ENCODE results near the gene LRRFIP1.
"Not testable (repeated sequence)": the region's sequence is repeated elsewhere in the genome, so short reads cannot be mapped to it uniquely, and the experiment has no call there.

The LRRFIP1 gene, protein sequence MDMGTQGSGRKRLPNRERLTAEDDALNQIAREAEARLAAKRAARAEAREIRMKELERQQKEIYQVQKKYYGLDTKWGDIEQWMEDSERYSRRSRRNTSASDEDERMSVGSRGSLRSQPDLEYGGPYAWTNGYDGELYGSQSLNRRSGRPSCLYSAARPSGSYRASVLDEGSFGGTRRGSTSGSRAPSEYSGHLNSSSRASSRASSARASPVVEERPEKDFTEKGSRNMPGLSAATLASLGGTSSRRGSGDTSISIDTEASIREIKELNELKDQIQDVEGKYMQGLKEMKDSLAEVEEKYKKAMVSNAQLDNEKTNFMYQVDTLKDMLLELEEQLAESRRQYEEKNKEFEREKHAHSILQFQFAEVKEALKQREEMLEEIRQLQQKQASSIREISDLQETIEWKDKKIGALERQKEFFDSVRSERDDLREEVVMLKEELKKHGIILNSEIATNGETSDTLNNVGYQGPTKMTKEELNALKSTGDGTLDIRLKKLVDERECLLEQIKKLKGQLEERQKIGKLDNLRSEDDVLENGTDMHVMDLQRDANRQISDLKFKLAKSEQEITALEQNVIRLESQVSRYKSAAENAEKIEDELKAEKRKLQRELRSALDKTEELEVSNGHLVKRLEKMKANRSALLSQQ

DNA sequence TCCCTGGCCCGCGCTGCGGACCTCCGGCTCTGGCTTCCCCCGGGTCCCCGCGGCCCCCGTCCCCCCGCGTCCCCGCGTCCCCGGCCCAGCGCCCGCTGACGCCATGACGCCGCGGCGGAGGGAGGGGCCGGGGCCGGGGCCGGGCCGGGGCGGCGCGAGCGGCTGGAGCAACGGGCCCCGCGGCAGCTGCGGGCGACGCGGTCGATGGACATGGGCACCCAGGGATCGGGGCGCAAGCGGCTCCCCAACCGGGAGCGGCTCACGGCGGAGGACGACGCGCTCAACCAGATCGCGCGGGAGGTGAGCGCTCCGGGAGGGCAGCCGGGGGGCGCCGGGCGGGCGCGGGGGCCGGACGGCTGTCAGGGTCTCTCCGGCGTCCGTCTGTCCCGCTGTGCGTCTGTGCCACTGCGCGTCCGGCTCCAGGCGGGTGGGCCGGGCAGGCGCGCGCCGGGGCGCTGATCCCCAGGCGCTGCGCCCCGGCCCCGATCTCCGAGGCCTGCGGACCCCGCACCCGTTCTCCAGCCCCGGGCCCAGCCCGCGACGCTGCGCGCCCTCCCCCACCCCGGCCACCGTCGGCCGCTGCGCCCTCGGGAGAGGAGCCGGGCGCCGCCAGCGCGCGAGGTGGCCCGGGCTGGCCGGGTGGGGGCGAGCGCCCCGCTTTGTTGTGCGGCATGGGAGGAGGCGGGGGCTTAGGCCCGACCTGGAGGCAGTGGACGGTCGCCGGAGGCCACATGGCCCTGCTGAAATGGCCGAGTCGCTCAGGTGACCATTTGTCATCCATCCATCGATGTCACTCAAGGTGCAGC is at the start of gene LRRFIP1:
LRRFIP1 (plus strand) TSS at position 147 of the 806 bp plus-strand sequence; CDS start at position 205, 58 bp downstream.
- DNase-seq, result no peak

DNA sequence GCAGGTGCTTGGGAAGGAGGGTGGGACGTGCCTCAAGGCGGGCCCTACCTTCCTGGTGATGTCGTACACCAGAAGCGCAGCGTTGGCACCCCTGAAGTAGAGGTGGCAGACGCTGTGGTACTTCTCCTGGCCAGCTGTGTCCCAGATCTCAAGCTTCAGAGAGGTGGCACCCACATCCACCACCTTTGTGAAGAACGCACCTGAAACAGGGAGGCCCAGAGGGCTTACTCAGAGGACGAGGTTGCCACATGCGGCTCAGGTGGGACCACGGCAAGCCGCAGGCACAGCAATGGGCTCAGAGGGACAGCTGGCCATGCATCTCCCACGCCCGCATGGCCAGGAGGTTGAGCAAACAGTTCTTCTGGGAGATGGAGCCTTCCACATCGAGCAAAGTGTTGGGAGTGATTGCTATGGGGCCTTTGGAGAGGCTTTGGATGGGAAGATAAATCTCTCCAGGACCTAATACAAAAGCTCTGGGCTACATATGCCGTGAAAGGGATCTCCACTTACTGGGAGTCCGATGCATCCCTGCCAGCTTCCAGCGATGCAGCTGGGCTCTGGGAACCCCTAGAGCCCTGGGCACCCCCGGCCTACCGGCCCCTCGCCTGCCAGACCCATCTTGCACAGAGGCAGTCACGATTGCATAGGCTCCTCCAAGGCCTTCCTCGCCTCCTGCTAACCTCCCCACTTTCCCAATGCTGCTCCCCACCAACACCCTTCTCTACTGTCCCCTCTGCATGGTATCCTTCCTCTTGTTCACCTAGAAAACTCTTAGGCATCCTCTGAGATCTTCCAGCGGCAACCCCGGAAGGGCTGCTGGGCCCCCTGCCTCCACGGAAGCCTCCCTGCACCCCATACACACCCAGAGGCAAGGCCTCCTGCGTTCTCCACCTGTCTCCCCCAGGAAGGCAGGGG is 49.2 kb upstream of the LRRFIP1 start:
- no peak for DNase-seq

DNA sequence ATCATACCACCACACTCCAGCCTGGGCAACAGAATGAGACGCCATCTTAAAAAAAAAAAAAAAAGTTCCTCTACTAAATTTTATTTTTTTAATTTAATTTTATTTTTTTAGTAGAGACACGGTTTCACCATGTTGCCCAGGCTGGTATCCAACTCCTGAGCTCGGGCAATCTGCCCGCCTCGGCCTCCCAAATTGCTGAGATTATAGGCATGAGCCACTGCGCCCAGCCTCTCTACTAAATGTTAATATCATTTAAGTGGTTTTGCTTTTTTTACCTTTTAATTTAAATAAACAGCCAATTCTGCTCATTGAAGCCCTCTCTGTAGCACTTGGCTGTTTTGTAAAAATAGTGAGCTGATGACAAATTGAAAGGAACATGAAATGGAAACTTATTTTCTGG is 46.1 kb upstream of the LRRFIP1 start:
- no peak for DNase-seq

DNA sequence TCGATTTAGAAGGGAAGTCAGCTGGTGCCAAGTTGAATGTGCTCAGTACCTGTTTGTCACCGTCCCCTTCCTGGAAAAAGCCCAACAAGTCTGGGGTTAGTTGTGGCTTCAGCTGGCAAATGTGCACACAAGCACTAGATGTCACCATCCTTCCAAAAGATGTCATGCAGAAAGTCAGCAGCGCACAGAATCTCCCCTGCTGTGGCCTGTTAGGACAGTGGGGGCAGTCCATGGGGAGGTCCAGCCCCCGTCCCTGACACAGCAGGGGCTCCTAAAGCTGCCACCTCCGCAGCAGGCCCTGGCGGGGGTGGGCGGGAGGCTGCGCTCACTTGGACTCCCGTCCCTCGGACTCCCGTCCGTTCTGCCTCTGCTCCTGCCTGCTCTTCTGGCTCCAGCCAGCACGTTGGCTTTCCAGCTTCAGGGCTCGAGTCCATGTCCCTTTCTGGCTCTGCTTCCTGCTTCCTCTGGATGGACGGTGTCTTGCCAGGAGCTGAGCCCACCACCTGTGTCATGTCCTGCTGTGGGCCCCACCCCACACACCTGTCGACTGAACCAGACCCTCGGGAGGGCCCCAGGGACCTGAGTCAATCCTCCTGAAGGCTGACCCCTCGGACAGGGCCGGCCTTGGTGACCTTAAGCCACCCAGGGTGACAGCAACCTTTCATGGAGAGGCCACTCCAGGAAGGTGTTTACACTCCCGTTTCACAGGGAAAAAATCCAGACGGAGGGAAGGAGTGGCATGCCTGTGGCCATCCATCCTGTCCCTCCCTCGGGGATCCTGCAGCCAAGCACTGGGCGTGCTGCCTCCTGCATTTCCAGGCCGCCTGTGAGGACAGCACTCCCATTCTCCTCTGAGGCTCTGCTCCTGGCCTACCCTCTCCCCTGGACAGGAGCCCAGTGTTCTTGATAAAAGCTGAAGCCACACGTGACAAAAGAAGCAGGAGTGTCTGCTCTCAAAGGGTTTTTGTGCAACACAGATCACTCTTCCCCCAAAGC is 45.3 kb upstream of the LRRFIP1 start:
- DNase-seq, result peak; percentile 65

DNA sequence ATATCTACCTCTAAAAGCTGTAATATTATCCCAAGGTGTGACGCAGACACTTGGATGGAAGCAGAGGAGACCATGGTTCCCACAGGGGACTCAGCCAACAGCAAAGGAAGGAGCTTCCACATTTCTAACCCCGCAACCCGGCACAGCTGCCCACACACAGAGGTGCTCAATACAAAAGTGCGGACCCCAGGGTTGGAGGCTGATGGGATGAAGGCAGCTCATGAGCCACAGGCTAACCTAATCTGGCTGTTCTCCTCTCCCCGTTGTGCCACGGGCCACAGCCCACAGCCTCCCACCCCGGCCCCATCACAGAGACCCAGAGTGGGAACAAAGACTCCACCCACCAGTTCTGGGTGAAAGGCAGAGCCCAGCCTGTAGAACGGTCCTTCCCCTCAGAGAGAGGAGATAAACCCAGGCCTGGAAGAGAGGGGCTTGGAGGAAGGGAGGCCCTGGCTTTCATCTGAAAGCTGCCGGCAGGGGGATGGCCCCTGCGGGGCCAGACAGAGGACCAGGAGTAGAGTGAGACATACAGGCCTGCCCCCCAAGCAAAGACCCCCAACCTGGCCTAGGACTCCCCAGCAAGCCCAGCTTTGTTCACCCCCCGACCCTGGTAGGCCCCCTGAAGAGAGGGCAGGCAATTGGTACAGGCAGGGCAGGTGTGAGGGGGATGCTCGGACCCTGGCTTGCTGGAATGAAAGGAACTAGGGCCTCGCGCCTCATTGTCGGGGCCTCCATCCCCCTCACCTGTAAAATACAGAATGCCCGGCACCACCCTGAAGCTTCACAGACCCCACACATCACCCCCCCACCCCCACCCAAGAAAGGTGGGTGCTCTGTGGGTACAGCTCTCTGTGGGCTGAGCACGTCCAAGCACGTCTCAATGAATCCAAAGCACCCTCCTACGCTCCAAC is 43.7 kb upstream of the LRRFIP1 start:
- DNase-seq, result no peak

DNA sequence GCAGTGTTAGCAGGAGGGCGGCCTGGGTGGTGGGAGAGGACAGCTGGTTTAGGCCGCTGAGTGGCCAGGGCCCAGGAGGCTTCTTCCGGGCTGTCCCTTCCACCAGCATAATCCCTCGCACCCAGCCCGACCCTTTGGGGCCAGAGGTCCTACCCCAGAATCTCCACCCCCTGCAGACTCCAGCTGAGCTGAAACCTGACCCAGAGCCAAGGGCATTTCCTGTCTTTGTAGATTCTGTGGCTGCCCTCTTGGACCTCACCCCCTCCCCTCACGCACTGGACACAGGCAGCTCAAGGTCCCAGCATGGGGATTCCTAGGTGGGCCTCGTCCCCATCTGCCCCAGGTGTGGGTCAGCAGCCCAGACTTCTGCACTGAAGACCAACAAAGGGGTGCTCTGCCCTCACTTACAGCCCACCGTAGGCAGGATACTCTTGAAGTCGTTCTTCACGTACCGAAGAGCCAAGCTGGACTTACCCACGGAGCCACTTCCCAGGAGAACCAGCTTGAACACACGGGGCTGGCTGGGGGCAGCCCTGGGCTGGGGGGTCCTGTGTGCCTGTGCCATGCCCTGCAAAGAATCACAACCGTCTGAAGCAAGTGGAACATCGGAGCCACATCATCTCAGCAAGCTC is 41.7 kb upstream of the LRRFIP1 start:
- no peak for DNase-seq

DNA sequence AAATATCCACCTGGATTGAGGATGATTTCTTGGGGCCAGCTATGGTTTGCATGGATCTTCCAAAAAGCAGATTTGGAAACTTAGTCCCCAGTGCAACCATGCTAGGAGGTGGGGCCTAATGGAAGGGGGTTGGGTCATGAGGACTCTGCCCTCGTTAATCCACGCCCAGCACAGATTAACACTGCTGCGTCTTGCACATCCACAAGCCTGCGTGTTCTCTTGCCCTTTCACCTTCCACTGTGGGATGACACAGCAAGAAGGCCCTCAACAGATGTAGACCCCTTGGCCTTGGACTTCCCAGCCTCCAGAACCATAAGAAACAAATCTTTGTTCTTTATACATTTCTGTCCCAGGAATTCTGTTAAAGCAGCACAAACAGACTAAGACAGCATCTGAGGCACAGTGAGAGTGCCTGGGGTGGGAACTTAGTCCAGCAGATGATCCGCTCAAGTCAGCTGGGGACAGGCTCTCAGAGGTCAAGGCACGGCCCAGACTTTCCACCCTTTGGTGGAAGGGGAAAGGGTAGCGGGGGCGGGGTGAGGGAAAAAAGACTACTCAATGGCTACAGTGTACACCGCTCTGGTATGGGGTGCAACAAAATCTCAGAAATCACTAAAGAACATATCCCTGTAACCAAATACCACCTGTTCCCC is 39.2 kb upstream of the LRRFIP1 start:
- no peak for DNase-seq

DNA sequence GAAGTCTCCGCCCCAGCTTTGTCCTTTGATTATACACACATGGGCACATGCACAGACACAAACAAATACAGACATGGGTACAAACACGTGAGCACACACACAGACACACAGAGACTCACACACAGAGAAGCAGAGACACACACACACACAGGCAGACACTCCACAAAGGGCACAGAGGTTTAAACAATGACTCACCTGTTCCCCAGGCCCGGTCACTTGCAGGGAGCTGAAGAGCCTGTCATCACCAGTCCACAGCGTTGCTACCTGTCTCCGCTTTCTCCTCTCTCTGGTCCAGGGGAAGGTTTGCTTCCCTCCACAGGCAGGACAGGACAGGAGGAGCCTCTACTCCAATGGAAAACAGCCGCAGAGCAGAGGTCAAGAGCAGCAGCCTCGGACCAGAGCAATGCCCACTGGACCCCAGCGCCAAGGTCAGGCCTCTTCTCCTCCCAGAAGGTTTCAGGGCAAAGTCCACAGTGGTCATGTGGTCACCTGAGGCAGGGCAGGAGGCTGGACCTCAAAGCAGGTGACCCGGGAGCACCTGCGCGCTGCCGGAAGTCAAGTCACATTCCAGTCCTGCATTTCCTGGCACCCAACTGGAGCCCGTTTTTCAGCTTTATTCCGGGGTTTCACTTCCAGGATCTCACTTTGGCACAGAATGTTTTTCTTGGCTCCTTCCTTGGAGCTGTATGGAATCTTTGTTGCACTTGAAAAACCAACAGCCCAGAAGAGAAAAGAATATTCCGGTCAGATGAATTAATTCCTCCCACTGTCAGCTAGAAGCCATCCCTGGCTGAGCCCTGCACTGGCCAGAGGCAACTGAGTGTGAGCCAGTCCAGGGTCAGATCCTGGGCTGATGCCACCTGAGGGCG is 36.9 kb upstream of the LRRFIP1 start, which contains the start of gene RAB17:
RAB17 (minus strand) TSS at position 463 of the 869 bp plus-strand sequence. CDS start 4,580 bp downstream, outside the sequence.
- DNase-seq, result no peak

DNA sequence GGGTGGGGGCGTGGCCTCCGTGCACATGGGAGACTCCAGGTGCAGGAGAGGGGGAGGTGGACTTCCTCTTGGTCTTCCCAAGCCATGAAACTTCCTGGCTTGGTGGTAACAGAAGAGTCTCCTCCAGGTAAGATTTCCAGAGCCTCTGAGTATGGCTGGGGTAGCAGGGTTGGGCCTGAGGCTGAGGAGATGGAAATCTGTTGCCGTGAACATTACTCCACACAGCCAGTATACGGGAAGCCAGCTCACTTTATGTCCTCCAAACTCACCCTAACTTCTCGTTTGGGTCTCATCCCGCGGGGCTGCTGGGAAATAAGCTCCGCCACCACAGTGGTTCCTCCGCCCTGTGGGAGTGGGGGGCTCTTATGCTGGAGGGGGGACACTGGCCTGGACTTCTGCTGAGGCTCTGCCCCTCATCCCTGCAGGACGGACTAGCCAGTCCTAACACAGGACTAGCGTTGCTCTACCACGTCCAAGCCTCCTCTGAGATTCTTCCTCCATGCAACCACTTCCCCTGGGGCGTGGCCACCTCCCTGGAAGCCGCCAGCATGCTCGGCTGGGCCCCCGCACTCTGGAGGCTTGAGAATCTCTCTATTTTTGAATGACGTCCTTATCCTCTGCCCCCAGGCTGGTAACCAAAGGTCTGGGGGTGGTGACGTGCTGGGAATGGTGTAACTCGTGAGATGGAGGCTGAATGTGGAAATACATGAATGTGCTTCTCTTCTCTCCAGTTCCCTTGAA is 36.1 kb upstream of the LRRFIP1 start:
- peak; percentile 47 for DNase-seq

DNA sequence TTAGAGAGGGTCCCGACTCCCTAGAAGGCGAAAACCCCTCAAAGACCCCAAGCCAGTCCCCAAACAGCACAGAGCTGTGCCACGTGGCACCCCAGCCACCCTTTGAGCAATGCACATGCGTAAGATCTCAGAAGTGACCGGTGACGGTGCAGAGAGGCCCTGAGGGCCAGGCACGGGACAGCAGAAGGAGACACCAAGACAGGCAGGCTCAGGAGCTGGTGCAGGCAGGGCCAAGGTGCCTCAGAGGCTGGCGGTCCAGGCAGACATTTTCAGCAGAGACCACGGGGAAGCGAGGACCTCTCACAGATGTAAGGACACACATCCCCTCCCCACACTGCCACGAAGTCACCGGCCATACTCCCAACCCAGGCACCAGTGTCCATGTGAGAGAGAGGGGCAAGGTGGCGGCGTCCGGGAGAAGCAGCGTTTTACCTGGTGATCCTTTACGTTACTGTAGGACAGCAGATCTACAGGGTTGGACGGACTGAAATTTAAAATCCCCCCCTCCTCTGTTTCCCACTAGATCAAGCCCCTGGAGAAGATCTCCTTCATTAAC is 34.9 kb upstream of the LRRFIP1 start:
- DNase-seq, result no peak

DNA sequence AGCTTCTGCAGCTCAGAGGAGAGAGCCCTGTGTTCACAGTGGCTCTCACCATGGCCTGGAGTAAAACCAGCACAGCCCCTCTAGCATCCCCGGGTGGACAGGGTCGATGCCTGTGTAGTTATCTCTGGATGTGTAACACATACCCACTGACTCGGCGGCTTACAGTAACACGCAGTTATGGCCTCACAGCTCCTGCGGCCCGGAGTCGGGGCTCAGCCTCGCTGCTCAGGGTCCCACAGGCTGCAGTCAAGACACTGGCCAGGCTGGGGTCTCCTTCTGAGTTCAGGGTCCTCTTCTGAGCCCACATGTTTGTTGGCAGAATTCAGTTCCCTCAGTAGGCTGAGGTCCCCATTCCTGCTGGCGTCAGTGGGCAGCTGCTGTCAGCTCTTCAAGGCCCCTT is 34.4 kb upstream of the LRRFIP1 start:
- no peak for DNase-seq

DNA sequence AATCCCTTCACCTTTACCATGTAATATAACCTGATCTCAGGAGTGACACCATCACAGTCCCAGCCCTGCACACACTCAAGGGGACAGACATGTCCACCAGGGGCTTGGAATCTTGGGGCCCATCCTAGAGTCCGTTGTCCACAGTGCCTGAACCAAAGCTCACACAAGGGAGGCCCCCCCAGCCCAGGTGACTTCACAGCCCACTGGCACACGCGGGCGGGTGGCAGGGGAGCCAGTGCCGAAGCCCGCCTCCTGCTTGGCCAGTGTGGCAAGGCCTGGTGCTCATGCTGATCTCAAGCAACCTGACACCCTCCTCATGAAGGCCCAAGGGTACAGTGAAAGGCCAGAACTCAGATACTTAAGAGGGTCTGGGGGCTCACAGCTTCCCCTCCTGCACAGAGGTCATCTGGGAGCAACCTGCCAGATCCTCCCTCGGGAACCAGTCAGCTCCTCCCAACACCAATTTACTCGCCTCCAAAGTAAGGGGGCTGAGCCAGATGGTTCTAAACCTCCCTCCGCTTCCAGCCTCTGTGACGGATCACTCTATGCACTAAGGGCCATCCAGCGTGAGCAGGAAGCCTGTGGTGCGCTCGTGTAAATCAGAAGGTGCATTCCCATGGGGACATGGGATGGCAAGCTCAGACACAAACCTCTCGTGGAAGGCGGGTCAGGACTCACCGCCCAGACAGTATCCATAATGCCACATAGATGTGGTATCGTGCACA is 33.6 kb upstream of the LRRFIP1 start:
- DNase-seq, result no peak

DNA sequence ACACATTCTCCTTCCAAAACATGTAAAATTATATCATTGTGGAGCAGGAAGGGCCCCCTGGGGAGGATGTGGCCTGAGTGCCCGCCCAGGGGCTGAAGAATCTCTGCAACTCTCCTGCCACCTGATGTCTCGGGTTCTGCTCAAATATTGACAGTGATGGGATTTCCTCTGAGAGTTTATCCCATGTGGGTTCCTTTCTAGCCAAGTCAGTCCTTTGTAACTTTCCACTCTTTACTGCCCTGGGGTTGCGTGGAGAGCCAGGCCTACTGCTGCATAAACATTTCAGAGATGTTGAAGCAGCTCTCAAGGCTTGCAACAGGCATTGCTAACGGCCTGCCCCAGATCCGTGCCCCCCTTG is 32.9 kb upstream of the LRRFIP1 start:
- DNase-seq, result no peak

DNA sequence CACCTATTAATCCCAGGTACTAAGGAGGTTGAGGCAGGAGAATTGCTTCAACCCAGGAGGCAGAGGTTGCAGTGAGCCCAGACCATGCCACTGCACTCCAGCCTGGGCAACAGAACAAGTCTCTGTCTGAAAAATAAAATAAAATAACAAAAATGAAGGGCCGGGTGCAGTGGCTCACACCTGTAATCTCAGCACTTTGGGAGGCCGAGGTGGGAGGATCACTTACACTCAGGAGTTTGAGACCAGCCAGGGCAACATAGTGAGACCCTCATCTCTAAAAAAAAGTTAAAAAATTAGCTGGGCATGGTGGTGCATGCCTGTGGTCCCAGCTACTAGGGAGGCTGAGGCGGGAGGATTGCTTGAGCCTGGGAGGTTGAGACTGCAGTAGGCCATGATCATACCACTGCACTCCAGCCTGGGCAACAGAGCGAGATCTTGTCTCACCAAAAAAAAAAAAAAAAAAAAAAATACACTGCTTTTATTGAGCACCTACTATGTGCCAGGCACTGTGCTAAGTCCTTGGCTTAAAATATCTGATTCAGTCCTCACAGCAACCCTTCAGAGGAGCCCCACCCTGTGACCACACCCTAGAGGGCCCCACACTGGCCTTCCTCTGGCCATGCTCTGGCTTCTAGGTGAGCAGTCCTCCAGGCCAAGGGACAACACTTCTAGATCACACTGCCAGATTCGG is 31.4 kb upstream of the LRRFIP1 start:
- not testable (repeated sequence) for DNase-seq

DNA sequence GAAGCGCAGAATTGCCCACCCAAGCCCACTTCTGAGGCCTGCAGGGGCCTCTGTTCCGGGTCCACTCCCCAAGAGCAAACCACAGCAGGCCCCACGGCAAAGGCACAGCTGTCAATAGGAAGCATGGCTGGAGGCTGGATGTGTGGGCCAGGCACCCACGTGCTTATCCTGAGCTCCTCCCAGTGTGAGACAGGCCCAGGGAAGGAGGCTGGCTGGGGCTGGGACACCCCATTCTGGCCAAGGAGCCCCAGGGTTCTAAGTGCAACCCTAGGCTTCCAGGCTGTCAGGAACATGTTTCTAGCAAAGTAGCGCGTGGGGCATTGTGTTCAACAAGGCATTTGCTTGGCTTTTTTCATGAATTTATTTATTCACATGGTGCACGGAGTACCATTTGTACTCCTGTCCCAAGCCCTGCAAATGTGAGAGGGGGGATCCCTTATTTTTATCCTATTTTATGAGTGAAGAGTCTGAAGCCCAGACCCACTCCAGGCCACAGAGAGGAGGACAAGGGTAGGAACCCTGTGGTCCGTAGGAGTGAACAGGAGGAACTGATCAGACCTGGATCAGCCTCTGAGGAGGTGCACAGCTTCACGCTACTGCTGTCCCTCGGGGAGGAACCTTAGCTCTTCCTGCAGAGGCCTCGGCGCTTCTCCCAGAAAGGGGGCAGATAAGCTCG is 30.7 kb upstream of the LRRFIP1 start:
- no peak for DNase-seq

Measured in hematopoietic multipotent progenitor cell treated with erythropoietin and hydrocortisone succinate and interleukin-3 and kit ligand, for 4 days (in vitro differentiated cells).